HS-27A (cell line): Measurements from ENCODE around the gene ADAMTSL1.
"Not testable (repeated sequence)": the region's sequence is repeated elsewhere in the genome, so short reads cannot be mapped to it uniquely, and the experiment has no call there.

Experiments used
- DNase-seq: peaks from one replicate; pipeline ENCODE4 v3.0.0-alpha.2; 2012; ENCODE audit warnings: low read depth, missing footprints

ADAMTSL1 gene

DNA sequence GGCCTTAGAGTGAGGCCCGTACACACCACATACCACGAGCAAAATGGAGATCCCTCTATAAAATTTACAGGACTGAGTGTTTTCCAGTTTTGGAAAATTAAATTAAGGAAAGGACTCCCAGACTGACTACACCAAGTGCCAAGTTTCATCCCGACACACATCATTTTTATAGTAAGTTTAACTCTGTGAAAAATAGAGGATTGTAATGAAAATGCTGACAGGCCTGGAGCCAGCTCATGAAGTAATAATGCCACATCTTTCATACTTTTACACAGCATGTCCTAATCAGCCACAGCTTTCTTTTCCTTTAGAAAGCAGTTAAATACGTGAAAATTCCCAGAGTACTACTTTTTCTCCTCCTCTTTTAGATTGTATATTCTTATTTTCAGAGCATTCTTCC, 389.8 kb downstream of the ADAMTSL1 start:
- no peak for DNase-seq

DNA sequence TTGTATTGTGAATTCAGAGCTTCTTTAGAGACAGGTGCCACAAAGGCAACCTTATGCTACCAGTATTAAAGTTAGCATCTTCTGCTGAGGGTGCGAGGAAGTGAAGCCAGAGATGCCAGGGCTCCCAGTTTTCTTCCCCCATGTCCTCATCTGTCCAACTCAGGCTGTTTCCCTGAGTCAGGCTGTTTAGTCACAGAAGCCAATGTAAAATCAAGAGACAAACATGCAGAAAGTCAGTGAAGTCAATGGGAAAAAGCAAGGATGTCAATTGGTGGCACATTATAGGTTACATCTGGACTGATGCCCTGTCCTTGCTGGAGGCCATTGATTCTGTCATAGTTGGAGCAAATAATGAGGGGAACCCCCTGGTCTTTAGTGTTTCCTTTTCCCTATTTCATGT, 390.6 kb downstream of the ADAMTSL1 start:
- DNase-seq, result no peak

DNA sequence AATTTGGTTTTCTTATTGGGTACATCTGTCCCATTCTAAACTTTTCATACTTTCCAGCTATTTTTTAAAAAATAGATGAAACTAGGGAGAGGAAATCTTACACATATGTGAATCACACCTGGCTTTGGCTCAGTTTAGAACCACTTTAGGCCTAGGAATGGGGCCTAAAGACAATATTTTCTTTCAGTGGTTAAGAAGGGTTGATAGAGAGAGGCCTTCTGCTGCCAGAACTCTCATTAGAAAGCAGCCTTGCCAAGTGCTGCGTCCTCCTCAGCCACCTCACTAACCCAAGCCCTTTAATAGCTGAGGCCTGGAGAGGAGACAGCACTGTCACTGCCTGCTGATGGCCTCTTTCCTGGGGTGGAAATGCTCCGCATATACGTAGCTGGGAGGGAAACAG, 391.6 kb downstream of the ADAMTSL1 start:
- DNase-seq, result no peak

DNA sequence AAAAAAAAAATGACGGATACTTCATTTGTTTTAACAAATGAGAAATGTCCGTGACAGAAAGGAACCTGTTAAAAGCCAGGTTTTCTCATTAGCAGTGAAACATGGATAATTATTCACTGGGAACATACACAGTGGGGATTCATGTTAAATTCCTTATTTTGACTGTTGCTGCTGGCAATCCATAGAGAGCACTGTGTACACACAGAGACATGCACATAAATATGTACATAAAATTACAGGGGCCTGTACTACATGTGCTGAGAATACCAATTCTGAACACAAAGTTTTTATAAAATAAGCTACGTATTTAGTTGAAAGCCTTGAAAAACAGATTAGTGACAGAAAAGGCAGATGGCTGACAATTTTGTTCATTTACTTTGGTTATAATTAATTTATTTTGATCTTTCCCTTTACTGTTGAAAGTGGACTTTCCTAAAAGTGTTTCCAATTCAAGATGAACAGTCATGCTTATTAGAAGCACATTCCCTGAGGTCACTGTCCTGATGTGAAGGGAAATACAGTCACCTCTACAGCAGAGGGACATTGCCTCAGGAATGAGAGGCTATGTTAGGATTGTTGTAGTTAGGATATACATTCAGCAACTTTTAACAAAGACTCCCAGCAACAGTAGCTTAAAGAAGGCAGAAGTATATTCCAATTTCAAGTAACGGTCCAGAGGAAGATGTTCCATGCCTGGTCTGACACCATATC, 392.3 kb downstream of the ADAMTSL1 start:
- no peak for DNase-seq

DNA sequence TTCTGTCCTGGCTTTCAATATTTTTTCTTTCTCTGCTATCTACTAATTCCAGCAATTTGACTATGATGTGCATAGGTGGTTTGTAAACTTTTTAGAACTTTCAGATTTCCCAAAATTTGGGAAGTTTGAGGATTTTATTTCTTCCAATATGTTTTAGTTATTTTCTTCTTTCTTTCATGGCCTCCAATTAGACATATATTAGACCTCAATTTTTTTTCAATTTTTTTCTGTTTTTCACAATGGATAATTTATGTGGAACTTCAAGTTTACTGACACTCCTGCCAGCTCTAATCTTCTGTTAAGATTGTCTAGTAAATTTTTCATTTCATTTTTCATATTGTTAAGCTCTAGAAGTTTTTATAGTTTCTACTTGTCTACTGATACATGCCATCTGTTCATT, 395.8 kb downstream of the ADAMTSL1 start:
- DNase-seq, result no peak

DNA sequence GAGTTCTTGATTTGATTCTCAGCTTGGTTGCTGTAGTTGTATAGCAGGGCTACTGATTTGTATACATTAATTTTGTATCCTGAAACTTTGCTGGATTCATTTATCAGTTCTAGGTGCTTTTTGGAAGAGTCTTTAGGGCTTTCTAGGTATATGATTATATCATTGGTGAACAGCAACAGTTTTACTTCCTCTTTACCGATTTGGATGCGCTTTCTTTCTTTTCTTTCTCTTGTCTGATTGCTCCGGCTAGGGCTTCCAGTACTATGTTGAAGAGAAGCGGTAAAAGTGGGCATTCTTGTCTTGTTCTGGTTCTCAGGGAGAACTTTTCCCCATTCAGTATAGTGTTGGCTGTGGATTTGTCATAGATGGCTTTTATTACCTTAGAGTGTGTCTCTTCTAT, 400.1 kb downstream of the ADAMTSL1 start:
- DNase-seq, result no peak

DNA sequence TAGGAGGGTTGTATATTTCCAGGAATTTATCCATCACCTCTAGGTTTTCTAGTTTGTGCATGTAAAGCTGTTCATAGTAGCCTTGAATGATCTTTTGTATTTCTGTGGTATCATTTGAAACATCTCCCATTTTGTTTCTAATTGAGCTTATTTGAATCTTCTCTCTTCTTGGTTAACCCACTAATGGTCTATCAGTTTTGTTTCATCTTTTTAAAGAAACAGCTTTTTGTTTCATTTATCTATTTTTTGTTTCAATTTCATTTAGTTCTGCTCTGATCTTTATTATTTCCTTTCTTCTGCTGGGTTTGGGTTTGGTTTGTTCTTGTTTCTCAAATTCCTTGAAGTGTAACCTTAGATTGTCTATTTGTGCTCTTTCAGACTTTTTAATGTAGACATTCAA, 401.0 kb downstream of the ADAMTSL1 start:
- DNase-seq, result not testable (repeated sequence)

DNA sequence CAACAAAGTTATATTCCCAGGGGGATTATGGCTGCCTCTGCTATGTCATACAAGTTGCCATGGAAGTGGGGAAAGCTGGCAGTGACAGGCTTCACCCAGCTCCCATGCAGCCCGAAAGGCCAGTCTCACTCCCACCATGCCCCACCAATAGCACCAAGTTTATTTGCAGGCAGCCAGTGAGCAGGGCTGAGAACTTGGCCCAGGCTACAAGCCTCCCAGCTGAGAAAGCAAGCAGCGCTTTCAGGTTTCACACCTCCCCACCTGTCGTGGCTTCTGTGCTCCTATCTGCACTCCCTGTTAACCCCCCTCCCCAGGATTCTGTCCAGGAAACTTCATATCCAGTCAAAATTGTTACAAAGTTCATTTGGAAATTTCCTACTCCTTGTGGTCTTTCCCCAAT, 404.0 kb downstream of the ADAMTSL1 start:
- no peak for DNase-seq

DNA sequence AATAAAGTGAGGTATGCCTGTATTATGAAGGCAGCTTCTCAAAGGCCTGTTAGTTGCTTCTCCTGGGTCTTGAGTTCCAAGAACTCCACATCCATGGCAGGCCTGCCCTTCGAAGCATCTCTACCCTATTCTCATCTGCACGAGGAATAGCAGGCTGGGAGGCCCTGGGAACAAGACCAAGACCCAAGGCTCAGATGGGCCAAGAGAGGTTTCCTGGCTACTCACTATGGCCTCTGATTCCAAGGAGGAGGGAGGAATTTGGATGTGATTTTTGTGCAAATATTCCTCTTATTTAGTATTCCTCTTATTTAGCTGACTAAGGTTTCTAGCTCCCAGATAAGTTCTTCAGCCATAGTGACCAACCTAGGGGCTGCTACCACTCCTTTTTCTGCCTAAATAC, 407.8 kb downstream of the ADAMTSL1 start:
- DNase-seq, result no peak

DNA sequence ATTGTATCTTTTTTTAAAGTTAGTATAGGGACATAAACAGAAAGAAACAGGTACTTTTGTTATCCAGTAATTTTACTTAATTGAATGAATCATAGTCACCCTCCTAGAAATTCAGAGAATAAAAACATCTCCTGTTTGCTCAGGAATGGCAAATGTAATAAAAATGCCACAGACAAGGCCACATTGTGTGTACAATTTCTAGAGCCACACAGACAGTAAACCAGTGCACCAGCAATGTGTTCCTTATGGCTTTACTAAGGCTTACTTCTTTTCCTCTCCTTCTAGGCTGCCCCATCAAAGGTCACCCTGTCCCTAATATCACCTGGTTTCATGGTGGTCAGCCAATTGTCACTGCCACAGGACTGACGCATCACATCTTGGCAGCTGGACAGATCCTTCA, 413.6 kb downstream of the ADAMTSL1 start:
- no peak for DNase-seq

DNA sequence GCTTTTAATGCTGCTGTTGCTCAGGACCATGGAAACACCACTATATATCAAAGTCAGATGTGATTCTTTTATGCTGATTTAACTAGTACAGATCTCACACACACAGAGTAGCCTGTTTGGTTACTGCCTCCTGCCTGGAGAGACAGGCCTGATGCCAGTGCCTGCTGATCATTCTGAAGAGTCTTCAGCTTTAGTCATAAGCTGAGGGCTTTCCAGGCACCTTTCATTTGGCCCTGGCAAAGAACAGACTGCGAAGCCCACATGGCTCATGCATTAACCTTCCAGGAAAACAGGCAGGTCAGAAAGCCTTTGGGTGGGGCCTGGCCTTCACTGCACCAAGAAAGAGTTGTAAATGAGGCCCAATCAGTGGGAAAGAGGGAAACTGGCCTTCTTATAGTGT, 414.3 kb downstream of the ADAMTSL1 start:
- DNase-seq, result no peak

DNA sequence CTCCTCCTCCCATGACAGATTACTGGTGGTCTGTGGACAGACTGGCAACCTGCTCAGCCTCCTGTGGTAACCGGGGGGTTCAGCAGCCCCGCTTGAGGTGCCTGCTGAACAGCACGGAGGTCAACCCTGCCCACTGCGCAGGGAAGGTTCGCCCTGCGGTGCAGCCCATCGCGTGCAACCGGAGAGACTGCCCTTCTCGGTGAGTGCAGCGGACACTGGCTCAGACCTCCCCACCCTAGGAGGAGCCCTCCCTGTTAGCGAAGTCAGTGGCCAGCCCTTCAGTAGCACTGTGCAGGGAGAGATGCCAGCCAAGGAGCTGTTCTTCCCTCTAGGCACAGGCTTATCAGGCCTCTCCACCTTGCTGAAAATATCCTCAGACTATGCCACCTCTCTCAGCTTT, 415.6 kb downstream of the ADAMTSL1 start:
- no peak for DNase-seq

DNA sequence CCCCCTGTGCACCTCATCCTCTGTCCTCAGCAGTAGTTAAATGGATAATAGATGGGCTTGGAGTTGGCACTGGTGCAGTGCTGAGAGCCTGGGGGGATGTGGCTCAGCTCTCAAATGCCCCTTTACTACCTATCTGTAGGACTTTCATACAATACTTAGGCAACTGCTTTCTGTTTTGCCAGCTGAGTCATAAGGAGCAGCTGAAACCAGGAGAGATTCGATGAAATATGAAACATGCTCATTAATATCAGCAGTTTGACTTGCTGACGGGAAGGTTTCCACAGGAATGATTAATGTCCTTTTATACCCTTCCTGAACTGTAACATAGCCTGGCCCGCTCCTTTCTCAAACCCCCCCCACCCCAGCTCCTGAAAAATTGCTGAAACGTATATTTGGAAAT, 416.4 kb downstream of the ADAMTSL1 start:
- DNase-seq, result no peak

DNA sequence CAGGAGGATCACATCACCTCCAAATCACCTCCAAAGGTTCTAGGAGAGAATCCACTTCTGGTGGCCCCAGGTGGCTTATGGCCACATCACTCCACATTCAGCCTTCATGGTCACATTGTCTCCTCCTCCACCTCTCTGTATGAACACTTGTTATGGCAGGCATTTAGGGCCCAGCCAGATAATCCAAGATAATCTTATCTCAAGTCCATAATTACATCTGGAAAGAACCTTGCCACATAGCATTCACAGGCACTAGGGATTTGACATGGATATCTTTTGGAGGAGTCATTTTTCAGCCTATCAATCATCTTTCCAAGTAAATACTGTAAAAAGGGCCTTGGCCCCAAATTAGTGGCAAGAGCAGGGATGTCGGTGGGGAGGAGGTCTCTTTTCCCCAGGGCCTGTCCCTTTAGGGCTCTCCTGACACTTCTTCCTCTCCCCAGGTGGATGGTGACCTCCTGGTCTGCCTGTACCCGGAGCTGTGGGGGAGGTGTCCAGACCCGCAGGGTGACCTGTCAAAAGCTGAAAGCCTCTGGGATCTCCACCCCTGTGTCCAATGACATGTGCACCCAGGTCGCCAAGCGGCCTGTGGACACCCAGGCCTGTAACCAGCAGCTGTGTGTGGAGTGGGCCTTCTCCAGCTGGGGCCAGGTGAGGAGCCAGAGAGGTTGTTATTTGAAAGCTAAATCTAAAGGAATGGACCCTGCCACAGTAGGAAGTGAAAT, 418.2 kb downstream of the ADAMTSL1 start:
- DNase-seq, result no peak

DNA sequence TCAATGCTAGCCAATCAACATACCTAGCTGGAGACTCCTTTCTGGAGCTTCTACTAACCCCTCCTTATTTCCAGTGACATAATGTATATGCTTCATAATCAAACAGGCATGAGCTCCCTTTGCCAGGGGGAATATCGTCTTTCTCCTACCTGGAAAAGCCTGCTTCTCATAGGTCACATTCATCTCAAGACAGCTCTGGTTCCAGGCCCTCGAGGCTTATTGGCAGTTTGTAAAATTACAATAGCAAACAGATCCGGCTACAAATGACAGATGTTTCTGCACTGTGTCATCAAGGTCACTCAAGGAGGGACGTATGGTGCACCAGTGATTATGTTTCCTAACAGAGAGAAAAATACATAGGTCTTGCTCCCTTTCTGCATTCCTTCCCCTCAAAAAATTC, 419.1 kb downstream of the ADAMTSL1 start:
- DNase-seq, result no peak

DNA sequence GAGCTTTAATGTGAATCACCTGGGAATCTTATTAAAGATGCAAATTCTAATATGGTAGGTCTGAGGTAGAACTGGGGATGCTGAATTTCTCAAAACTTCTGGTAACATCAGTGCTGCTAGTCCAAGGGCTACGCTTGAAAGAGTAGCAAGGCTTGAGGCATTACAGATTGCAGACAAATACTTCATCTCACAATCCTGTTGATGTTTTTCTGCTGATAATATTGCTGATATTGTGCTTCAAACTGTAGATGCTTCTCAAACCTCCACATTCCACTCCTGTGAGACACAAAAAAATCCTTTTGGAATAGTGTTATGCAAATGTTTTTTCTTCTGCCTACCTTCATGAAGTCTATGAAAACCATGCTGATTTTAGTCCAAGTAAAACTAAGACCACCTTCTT, 419.5 kb downstream of the ADAMTSL1 start:
- no peak for DNase-seq

DNA sequence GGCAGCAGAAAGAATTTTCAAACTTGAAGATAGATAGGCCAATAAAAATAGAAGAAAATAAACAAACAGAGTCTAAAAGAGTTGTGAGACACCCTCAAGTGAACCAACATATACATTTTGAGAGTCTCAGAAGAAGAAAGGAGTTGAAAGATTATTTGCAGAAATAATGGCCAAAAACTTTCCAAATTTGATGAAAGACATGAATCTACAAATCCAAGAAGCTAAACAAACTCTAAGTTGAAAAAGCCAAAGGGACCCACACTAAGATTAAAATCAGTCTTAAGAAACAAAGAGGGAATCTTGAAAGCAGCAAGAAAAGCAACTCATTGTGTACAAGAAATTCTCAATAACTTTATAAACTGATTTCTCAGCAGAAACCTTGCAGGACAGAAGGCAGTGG, 422.1 kb downstream of the ADAMTSL1 start:
- no peak for DNase-seq

DNA sequence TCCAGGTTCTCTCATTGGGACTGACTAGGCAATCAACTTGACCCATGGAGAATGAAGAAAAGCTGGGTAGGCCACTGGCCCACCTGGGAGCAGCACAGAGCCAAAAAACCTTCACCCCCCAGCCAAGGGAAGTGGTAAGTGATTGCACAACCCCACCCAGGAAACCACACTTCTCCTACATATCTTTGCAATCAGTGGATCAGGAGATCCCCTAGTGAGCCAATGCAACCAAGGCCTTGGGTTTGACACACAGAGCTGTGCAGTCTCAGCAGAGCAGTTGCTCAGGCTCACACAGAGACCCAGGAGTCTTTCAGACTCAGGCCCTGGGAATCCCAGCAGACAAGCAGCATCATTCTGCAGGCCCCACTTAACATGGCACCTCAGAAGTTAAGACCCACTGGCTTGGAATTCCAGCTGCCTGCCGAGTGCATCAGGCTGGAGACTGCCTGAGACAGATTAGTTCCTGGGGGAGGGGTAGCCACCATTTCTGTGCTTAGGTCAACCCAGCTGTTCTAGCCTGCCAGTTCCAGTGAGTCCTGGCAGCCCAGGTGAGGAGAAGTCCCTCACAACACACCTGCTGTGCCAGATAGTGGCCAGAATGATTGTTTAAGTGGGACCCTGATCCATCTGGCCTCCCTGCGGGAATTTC, 422.7 kb downstream of the ADAMTSL1 start:
- DNase-seq, result no peak

DNA sequence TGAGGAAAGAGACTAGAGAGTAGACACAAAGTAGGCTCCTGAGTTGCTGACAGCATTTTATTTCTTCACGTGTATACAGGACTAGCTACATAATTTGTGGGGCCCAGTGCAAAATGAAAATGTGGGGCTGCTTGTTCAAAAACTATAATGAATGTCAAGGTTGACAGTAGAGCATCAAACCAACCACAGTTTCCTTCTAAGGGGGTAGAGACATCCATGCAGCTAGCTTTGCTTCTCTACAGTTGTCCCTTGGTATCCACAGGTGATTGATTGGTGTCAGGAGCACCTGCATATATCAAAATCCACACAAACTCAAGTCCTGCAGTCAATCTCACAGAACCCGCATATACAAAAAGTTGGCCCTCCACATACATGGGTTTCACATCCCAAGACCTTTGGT, 429.5 kb downstream of the ADAMTSL1 start:
- DNase-seq, result no peak

DNA sequence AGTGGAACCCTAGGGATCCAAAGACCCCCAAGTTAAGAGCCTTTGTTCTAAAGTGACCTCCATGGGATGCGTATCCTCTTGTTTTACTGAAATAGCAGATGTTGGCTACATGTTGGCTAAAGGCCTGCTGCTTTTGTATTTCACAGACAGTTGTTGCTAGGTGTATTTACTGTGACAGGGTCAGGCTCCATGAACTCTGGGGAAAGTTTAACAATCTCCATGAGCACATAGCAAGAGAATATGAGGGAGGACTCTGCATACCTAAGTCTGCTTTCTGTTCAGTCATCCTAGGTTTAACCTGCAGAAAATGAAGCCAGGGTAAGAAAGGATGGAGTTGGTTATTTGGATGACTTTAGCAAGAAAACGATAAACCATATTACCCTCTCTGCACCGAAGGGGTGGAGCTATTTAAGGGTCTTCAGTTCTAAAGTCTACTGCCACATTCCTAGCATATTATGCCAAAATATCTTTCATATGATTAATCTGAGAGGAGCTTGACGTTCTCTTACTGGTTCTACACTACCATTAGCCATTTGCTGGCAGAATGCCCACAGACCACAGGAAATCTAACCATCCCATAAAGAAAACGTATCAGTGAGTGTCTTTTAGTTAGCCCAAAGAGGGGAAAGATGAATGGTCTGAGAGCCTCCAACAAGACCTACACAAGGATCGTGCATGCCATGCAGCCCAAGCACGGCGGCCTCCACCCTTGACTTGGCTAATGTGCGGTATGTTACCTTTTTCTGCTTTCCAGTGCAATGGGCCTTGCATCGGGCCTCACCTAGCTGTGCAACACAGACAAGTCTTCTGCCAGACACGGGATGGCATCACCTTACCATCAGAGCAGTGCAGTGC, 431.3 kb downstream of the ADAMTSL1 start:
- peak; percentile 86 for DNase-seq

DNA sequence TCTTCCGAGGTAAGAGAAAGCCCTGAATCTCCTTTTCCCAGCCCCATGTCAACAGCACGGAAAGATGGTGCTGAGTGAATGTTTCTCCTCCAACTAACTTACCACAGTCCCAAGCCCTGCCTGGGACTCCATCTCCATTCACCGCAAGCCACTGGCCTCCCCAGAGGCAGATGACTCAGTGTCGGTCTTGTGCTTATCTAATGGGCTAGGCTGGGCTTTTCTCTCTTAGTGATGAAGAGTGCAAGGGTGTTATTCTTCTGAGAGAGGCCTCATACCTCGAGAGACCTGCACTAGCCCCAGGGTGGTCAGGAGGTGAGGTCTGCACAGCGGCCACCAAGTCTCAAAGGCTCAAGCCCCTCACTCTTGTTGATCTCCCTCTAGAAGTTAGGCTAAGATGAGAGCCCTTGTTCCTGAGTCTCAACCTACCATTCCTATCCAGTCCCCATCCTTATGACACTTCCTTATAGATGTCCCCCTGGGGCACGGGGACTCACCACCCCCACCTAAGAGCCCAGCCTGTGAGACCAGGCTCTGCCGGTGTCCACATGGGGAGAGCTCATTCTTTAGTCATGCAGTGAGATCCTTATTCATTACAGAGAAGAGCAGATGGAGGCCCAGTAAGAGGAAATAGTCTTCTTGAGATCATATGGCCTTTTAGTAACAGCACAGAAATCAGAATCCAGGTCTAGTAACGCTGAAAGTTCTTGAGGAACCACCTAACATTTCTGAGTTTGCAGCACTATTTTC, 432.1 kb downstream of the ADAMTSL1 start:
- peak; percentile 70 for DNase-seq
